Sciatic nerve (tissue), 2 donors: ENCODE results near the gene XXYLT1. TPM values are rescaled to one million over a fixed set of nuclear protein-coding genes. Genes with fewer than 3 reads are reported as not detected.
"Not testable (repeated sequence)": the region's sequence is repeated elsewhere in the genome, so short reads cannot be mapped to it uniquely, and the experiment has no call there.

Experiments
- ATAC-seq: fragments of 200-7000 bp; cut with Tn5 transposase; one replicate; pipeline ENCODE4 v1.9.1; 2020; ENCODE audit warnings: mild to moderate bottlenecking, moderate library complexity
- DNase-seq: peaks from one replicate; pipeline ENCODE4 v3.0.0-alpha.2; 2020; ENCODE audit warnings: low spot score
- intact Hi-C: fragments of 100-400 bp; cut with DNase I; formaldehyde crosslinking; loops from one replicate; pipeline ENCODE4 v1.14.2; 2022
- total RNA-seq: library from RNA; stranded (reverse); fragmentation: NEBNext Ultra II Directional; extraction: Animal tissue kit (Norgen Biotek cat#: 25700); gene quantifications from one replicate; pipeline ENCODE4 v1.2.1, GENCODE V29; 2021
- donor health status: DM: no; HTN: no; CAD: no.
- donor health status: DM: no; HTN: no; CAD: no.

The XXYLT1 gene
- total RNA-seq, 1 donor from 2014 or later, result 11.0 TPM

GRCh38 chr3:195218331-195218730, 52.6 kb downstream of the XXYLT1 start:
- not testable (repeated sequence) for ATAC-seq, DNase-seq

GRCh38 chr3:195215576-195215975, 55.4 kb downstream of the XXYLT1 start:
- ATAC-seq, intact Hi-C loops, DNase-seq: not testable (repeated sequence)

More at GRCh38 chr3:195218331-195218730, 52.6 kb downstream of the XXYLT1 start:
- intact Hi-C loops, result not testable (repeated sequence)

GRCh38 chr3:195214381-195214780, 56.6 kb downstream of the XXYLT1 start:
- ATAC-seq, result no peak
- no peak for DNase-seq
- intact Hi-C loops, result no loop called here

GRCh38 chr3:195213639-195214315, 57.2 kb downstream of the XXYLT1 start:
- intact Hi-C loops, result no loop called here
- no peak for ATAC-seq
- no peak for DNase-seq

GRCh38 chr3:195212749-195213375, 58.1 kb downstream of the XXYLT1 start:
- ATAC-seq (no peak), DNase-seq (no peak)
- intact Hi-C loops, result no loop called here

- DNase-seq (no peak), ATAC-seq (no peak)
- intact Hi-C loops, result no loop called here
Observed at GRCh38 chr3:195212033-195212748, 58.8 kb downstream of the XXYLT1 start.

GRCh38 chr3:195210266-195210973, 60.5 kb downstream of the XXYLT1 start:
- DNase-seq (peak; percentile 75), ATAC-seq (peak; percentile 84)
- intact Hi-C loops, result no loop called here

- intact Hi-C loops, result no loop called here
Observed at GRCh38 chr3:195209847-195210265, 61.1 kb downstream of the XXYLT1 start.

GRCh38 chr3:195209083-195209846, 61.7 kb downstream of the XXYLT1 start:
- intact Hi-C loops, result no loop called here
- no peak for DNase-seq
- ATAC-seq, result peak; percentile 43

More at GRCh38 chr3:195209847-195210265, 61.1 kb downstream of the XXYLT1 start:
- DNase-seq (peak; percentile 71), ATAC-seq (peak; percentile 75)

- no peak for ATAC-seq
- DNase-seq, result no peak
- intact Hi-C loops, result no loop called here
Observed at GRCh38 chr3:195208631-195209030, 62.3 kb downstream of the XXYLT1 start.

- DNase-seq (no peak), ATAC-seq (no peak)
- intact Hi-C loops, result no loop called here
Observed at GRCh38 chr3:195208183-195208582, 62.8 kb downstream of the XXYLT1 start.

- ATAC-seq (no peak), DNase-seq (no peak)
- intact Hi-C loops, result no loop called here
Observed at GRCh38 chr3:195207731-195208130, 63.2 kb downstream of the XXYLT1 start.

- intact Hi-C loops, result no loop called here
- ATAC-seq (no peak), DNase-seq (no peak)
Observed at GRCh38 chr3:195207056-195207455, 63.9 kb downstream of the XXYLT1 start.

GRCh38 chr3:195204360-195205163, 66.4 kb downstream of the XXYLT1 start:
- DNase-seq, result no peak
- peak; percentile 38 for ATAC-seq
- intact Hi-C loops, result no loop called here

- ATAC-seq, result no peak
- DNase-seq, result no peak
- intact Hi-C loops, result no loop called here
Observed at GRCh38 chr3:195203606-195204005, 67.4 kb downstream of the XXYLT1 start.

GRCh38 chr3:195201295-195201694, 69.7 kb downstream of the XXYLT1 start:
- ATAC-seq (no peak), DNase-seq (no peak)
- intact Hi-C loops, result no loop called here

GRCh38 chr3:195200010-195200822, 70.7 kb downstream of the XXYLT1 start:
- ATAC-seq (no peak), DNase-seq (no peak)
- intact Hi-C loops, result no loop called here
